Measurements from ENCODE around the gene RPEL1.

RPEL1 gene

GRCh38 chr10:103281753-103282152, 36.1 kb downstream of the RPEL1 start:
- DNase-seq: peak; percentile 67

DNA sequence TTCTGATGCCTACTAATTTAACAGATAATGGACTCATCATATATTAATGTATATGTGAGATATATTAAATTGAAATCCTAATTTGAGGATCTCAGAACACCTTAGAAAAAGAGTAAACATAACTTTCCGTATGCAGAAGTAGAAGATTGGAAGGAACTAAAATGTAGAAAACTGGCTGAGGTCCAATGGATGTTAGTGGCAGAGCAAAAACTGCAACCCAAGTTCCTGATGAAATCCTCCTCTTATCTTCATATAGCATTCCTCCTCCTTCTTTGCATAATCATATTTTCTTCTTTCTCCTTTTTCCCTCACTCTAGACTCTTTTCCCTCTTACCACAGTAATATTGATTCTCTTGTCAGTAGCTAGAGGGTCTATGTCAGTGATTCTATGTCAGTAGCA, 37.3 kb downstream of the RPEL1 start:
- DNase-seq: no peak

DNA sequence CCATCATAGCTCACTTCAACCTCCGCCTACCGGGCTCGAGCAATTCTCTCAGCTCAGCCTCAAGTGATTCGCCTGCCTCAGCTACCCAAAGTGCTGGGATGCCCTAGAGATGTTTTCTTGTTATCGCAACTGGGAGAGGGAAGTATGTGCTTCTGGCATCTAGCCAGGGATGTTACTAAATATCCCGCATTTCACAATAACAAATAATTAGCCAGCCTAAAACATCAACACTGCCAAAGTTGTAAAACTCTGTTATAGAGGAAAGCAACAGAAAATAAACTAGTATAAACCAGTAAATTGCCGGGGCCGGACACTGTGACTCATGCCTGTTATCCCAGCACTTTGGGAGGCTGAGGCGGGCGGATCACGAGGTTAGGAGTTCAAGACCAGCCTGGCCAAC, 38.5 kb downstream of the RPEL1 start:
- no peak for DNase-seq

GRCh38 chr10:103287992-103288391, 42.3 kb downstream of the RPEL1 start:
- DNase-seq: no peak

DNA sequence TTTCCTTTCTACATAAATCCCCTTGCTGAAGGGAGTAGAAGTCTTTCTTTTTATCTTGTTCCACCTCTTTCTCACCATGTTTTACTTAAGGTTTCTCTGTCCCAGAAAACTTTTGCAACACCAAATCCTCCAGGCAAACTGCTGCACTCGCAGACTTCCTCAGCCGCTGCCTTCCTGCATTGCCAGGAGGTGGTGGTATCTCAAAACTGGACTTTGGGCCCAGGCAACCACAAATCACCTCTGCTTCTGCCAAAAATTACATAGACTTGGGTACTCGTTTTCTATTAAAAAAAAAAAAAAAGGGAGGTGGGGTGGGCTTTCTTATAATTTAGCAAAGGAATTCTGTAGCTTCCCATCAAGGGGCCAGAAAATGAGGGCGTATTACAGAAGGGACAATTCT, 45.9 kb downstream of the RPEL1 start:
- no peak for DNase-seq

GRCh38 chr10:103295374-103296015, 49.8 kb downstream of the RPEL1 start:
- DNase-seq: no peak

All from DMS53 (cell line).